Fibroblast of skin of left quadriceps (primary cell): ENCODE results near the gene TMEM175.

Experiments used
- DNase-seq, 2 experiments: peaks; one replicate each; pipeline ENCODE4 v3.0.0-alpha.2; 2013; ENCODE audit warnings: low read depth in 2 of 2

Gene TMEM175

DNA sequence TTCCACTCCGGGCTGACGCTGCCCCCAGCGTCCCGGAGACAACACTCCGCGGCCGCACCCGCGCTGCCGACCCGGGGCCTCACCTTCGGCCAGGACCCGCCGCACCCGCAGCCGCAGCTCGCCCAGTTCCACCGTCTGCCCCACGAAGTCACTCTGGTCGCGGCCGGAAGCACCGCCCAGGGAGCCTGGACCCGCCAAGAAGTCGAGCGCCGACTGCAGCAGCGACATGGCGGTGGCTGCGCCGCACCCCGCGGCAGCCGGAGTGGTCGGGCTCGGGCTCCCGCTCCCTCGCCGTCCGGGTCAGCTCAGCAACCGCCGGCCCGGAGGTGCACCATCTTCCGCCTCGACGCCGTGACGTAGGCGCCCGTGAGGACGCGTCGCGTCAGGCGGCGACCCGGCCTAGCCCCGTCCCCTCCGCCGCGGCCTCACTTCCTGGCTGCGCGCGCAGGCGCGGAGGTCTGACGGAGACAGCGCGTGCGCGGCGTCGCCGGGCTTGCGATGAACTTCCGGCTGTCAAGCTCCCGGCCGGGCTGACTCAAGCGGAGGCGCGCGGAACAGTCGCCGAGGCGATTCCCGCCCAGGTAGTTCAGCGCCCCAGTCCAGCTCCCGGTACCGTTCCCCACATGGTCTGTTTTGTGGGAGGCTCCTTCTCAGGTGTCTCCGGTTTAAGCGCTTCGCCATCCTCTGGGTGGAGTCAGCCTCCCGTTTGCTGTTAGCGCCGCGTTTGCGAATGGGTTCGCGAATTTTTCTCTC is at the start of gene TMEM175, which contains the start of gene GAK:
Gene TMEM175, plus strand, starts transcription at position 501 of the 753 bp plus-strand sequence. CDS start 15,280 bp downstream, outside the sequence.
Gene GAK, minus strand, starts transcription at position 357 of the 753 bp plus-strand sequence. Its CDS starts 129 bp downstream, at position 228.
- peak; percentile 83 to 84 for DNase-seq

GRCh38 chr4:882646-883045 is 49.6 kb upstream of the TMEM175 start:
- DNase-seq: no peak

DNA sequence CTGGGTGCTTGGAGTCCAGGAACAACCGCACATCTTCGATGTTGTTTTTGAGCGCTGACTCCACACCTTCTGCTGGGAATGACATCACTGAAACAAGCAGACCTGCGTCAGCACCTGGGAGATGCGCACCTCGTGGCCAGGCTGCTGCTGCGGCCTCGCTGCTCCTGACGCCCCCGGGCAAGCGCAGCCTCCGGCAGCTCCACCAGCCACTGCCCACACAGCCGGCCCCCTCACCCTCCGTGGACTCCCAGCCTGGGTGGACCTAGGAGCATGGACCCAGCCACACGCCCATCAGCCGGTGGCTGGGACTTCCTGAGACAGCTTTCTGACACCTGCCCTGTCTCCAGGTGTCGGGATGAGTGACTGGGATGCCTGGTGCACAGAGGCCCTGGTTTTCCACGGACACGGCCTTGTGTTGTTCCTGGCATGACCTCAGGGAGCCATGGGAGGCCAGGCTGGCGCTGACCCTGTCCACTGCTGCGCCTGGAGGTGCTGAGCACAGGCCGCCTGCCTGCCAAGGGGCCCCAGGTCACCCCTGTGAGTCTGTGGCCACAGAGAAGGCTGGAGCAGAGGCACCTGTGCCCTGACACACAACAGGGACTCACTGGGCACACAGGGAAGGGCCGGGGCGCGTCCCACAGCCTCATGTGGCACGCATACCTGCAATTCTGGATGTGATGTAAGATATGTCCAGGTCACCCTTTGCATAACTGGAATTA is 48.7 kb upstream of the TMEM175 start:
- no peak for DNase-seq

DNA sequence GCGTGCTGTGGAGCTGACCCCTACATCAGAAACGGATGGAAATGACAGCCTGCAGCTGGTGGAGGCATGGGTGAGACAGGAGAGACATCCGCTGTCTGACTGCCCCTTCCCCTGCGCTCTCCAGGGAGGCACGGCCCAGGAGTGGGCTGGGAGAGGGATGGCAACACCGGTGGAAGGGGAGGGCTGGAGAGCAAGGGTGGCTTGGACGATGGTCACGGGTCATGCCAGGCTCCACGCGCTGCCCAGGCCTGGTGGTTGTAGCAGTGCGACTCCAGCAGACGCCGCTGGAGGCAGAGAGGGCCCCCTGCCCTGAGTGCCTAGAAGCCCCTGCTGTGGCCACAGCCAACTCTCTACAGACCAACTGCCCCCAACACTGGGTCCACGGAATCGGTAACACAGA is 48.0 kb upstream of the TMEM175 start:
- no peak for DNase-seq

GRCh38 chr4:884896-885295 is 47.4 kb upstream of the TMEM175 start:
- no peak for DNase-seq

- DNase-seq: no peak
These were observed 46.9 kb upstream of the TMEM175 start for GRCh38 chr4:885353-885752.

GRCh38 chr4:886244-886643 is 46.0 kb upstream of the TMEM175 start:
- DNase-seq: no peak

- DNase-seq: no peak
These were observed 45.1 kb upstream of the TMEM175 start for GRCh38 chr4:887034-887763.

- DNase-seq: no peak
These were observed 44.2 kb upstream of the TMEM175 start for GRCh38 chr4:888029-888428.

DNA sequence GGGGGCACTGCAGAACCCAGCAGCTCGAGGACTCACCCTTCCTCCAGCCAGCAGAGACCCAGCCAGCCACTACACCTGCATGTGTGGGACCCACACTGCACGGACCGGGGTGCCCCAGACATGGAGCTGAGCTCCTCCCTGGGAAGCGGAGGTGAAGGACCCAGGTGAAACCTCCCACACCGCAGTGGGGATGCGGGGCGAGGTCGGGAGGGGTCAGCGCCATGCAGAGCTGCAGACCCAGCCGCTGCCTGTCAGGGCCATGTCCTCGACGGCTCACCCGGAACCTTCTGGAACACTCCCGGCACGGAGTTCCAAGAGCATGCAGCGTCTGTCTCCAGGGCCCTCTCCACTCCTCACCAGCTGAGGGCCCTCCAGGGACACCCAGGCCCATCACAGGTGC is 42.7 kb upstream of the TMEM175 start:
- no peak for DNase-seq

DNA sequence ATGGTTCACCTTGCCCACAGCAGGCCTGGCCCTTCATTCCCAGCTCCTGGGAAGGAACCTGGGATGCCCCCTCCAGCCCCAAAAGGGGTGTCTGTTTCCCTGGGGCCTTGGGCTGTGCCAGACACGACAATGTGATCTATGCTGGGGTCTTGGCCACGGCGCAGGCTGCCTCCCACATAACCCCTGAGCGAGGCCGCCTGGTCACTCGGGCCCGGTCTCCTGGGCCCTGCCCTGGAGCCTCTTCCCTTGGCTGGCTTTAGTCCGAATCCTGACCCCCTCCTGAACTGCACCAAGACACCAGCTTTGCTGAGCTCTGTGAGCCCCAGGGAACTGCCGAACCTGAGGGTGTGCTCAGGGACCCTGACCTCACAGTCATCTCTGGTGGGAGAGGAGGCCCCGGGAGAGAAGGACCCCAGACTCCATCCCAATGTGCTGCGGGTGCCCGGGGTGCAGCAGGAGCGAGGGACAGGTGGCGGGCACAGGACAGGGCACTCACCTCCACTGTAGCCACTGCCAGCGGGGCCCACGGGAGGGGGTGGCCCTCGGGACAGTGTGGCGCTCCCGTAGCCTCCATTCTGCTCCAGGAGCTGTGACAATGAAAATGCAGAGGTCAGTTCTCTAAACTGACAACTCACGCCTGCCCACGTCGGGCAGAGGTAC is 42.1 kb upstream of the TMEM175 start:
- no peak for DNase-seq

- no peak for DNase-seq
These were observed 40.5 kb upstream of the TMEM175 start for GRCh38 chr4:891747-892146.

GRCh38 chr4:892780-893179 is 39.5 kb upstream of the TMEM175 start:
- no peak for DNase-seq

- DNase-seq: no peak
These were observed 38.8 kb upstream of the TMEM175 start for GRCh38 chr4:893276-893994.

DNA sequence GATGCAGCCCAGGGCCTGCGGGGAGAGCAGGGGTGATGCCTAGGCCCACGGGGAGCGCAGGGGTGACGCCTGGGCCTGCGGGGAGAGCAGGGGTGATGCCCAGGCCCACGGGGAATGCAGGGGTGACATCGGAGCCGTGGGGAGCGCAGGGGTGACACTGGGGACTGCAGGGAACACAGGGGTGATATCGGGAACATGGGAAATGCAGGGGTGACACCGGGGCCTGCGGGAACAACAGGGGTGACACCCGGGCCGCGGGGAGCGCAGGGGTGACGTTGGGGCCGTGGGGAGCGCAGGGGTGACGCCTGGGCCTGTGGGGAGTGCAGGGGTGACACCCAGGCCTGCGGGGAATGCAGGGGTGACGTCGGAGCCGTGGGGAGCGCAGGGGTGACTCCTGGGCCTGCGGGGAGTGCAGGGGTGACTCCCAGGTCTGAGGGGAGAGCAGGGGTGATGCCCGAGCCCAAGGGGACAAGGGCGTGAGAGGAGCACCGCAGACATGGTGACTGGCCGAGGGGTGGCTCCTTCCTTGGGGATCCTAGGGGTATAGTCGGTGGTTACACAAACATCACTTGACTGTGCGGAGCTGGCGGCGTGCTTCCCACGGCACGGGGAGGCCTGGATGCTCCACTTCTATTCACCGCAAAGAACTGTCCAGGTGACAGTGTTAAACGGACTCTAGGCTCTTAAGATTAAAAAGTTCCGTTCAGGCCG is 38.1 kb upstream of the TMEM175 start:
- DNase-seq: no peak

DNA sequence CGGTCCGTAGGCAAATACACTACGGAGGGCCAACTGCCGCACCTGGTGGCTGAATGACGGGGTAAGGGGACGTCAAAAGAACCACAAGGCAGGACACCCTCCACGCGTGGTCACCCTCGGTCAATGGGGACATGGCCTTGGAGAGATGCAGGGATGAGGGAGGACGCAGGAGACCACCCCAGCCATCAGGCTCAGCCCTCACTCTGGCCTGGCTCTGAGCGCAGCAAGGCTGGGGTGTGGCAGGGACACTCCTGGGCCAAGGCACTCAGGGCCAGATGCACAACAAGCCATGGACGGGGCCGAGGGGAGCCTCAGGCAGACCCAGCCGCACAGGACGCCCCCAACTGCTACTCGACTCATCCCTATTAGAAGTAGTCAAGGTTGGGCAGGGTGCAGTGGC is 36.7 kb upstream of the TMEM175 start:
- no peak for DNase-seq

GRCh38 chr4:896216-896615 is 36.0 kb upstream of the TMEM175 start:
- no peak for DNase-seq

DNA sequence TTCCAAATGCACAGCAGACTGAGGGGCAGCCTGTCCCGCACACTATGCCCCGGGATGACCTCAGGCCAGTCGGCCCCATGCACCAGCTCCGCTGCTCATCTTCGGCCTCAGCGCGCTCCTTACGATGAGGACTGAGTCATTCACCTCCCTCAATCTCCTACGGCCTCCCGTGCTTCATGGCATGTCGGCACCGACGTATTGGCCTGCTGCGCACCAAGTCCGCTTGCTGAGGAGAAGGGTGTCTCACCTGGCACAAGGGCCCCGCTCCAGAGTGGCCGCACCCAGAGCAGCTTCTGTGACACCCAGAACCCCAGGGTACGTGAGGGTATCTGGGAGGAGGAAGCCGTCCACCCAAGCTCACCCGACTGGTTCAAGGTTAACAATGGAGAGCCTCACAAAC is 35.6 kb upstream of the TMEM175 start:
- no peak for DNase-seq

DNA sequence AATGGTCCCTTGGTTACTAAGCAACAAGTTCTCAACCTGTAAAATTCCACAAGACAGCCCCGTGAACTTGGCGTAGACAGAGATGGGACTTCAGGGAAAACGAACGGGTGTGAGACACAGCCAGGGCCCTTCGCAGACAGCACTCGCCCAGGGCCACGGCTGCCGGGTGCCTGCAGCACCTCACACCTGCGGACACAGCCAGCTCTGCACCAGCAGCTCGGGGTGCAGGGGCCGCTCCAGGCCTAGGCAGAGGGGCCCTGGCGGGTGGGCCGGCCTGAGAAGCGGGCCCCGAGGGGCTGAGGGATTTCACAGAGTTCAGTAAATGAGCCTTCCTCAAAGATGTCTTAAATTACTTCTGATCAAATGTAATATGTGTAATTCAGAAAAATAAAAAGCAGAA is 34.1 kb upstream of the TMEM175 start:
- no peak for DNase-seq

- no peak for DNase-seq
These were observed 33.2 kb upstream of the TMEM175 start for GRCh38 chr4:898869-899555.
